ENCODE data around the gene KRTAP16-1.
A peak's percentile ranks its signal among the peaks of the same experiment; 100 is the strongest.

KRTAP16-1 gene

DNA sequence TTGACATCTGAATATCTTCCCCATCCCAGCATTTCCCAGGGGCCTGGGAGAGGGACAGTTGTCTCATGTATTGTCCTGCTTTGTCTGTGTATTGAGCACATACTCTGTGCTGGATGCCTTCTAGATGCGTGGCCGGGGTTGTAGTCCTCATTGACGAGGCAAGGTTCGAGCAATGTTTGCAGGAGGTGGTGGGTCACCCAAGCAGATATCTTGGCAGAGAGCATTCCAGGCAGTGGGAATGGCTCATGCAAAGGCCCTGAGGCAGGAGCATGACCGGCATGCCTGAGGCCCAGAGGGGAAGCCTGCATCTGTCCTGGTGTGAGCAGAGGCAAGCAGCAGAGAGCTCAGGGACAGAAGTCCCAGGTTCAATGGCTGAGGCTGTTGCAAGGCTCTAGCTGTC lies 24.0 kb upstream of the KRTAP16-1 start:
- DNase-seq = peak in 1 of 42 donors; percentile 30
- intact Hi-C loops (cut with DNase I) = no loop called here

DNA sequence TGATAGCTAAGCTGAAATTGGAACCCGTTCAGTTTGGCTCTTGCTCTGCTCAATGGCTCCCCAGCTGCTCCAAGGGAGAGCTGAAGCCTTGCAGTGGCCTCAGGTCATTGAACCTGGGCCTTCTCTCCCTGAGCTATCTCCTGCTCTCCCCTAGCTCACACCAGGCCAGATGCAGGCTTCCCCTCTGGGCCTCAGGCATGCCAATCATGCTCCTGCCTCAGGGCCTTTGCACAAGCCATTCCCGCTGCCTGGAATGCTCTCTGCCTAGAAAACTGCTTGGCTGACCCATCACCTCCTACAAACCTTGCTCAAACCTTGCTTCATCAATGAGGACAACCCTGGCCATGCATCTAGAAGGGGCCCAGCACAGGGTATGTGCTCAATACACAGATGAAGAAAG lies 23.1 kb upstream of the KRTAP16-1 start:
- DNase-seq = peak in 1 of 42 donors; percentile 8
- intact Hi-C loops (cut with DNase I) = no loop called here

DNA sequence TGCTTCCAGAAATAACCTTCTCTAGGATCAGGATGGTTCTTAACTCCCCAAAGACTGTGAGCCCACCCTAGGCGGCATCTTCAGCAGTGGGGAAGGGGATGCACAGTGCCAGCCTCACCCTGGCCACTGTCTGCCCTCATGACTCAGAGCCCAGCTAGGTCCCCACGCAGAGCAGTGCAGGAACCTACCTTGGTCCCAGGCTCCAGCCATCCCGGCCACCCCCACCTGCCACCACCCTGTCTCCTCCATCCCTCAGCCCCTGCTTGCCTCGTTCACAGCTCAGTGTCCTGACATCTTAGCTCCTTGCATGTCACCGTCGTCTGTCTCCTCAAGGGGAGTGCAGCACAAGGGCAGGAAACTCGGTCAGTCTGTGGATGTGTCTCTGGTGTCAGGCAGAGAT lies 22.5 kb upstream of the KRTAP16-1 start:
- intact Hi-C loops (cut with DNase I) = no loop called here
- DNase-seq = peak in 1 of 42 donors; percentile 26

DNA sequence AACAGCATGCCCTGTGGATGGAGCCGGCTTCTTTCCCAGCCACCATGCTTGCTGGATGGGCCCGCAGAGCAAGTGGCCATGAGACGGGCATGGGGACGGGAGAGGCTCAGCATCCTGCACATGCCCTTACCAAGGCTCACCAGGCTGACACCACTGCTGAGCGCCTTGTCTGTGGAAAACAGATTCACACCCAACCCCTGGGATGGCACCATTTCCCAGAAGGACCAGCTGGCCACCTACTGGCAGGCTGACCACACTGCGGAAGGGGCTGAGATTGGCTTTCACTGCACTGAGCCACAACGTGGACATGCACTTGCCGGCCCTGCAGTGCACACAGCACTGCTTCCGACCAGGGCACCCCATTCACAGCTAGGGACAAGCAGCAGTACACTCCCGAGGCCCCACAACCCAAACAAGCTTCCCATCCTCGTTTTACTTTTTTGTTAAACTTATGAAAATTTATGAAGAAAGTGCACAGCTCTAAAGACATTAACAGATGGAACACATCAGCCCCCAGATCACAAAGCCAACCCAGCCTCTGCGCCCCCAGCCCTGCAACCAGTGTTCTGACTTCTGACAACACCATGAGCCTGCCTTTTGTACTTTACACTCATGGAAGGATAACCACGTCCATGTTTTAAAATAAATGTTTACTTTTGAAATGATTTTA lies 20.3 kb upstream of the KRTAP16-1 start:
- DNase-seq = peak in 28 of 42 donors; percentile 8 to 61 (median 37)
- intact Hi-C loops (cut with DNase I) = no loop called here

DNA sequence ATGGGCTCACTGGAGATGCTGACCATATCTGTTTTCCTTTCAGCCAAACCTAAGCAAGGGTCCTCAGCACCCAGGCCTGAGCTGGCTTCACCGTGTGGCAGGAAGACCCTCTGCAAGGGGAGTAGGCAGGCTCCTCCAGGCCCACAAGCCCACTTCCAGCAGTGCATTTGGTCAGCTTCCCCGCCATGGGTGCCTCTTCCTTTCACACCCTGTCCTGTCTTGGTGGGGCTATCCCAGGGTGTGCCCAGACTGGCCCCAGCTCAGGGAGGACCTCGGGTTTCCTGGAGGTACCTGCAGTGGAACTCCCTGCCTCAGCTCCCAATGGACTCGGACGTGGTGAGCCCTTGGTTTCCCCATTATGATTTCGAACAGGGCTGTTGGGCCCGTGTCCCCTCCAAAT lies 19.1 kb upstream of the KRTAP16-1 start:
- intact Hi-C loops (cut with DNase I) = no loop called here

DNA sequence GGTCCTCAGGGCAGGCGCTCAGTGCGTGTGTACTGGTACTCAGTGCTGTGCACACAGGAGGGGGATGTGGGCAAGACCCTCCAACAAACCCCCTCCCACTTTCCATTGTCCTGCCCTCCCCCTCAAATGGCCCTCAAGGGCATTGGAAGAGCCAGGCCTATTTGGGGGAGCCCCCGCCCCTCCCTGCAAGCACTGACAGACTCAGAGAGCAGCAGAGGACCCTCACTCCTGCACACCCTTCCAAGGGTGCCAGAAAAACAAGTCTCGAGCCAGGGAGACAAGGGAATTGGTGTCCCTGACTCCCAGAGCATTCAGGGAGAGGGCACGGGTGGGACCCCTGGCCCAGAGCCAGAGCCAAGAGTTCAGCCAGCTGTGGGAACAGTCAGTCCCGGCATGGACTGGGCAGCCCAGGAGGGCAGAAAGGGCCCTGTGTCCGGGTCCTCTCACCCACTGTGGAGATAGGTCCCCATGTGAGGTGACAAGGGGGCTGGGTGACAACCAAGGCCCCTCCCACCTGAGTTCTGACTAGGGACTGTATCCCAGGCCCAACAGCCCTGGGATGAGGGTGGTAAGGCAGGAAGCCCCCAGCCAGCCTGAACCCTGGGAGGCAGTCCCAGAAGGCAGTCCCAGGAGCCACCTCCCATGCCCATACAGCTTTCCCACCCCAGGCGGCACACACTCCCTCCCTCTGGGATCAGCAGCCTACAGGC lies 18.5 kb upstream of the KRTAP16-1 start:
- intact Hi-C loops (cut with DNase I) = no loop called here
- no peak for DNase-seq

More for the DNA sequence above, 19.1 kb upstream of the KRTAP16-1 start:
- no peak for DNase-seq

DNA sequence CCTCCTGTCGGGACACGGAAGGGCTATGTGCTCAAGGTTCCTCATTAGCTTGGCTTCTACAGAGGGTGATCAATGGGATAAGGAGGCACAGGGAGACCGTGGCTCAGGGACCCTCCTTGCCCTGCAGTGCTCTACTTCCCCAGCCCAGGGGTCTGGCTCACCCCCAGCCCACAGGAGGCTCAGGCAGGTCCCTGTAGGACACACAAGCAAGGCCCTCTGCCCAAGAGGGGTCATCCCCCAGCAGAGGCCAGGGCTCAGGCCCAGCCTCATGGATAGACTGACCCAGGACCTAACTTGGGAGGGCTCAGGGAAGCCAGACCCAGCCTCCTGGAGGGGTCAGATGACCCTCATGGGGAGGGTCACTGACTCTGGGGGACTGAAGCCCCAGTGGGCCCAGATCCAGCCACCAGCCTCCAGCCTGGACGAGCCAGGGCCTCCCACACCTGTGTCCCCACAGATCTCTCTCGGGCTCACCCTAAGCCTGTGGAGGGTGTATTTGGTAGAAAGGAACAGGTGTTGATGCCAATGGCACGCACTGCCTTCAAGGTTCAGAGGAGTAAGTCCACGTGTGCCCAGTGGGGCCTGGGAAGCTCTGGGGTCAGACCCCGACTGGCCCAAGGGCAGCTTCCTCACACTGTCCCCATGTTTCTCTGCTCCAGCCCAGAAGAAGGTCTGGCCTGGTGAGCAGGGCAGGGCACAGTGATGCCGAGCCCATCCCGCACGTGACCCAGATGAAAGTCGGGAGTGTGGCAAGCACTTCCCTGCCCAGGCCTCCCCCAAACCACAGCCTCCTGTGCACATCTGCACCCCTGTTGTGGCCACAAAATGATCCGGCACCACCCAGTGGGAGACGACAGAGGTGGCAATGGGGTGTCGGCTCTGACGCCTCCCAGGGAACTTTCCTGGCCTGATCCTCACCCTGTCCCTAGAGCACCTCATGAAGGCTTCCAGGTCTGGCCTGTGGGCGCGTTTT lies 17.4 kb upstream of the KRTAP16-1 start:
- DNase-seq = peak in 2 of 42 donors; percentile 15 to 22
- intact Hi-C loops (cut with DNase I) = no loop called here

DNA sequence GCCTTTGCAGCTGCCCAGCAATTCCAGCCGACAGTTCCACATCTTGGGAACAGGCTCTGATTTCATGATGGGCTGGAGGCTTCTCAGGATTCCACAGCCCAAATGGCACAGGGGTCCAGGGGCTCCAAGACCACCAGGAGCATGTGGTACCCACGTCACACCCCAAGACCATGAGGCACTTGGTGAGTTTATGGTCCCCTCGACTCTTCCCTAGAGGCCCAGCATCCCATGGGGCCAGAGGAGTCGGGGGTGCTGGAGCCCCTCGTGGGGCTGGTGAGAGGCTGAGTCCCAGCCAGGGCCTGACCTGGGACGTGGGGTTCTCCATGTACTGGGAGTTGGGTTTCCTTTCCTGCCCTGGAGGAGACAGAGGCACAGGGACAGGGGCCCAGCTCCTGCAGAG lies 16.5 kb upstream of the KRTAP16-1 start:
- no peak for DNase-seq
- intact Hi-C loops (cut with DNase I) = no loop called here

DNA sequence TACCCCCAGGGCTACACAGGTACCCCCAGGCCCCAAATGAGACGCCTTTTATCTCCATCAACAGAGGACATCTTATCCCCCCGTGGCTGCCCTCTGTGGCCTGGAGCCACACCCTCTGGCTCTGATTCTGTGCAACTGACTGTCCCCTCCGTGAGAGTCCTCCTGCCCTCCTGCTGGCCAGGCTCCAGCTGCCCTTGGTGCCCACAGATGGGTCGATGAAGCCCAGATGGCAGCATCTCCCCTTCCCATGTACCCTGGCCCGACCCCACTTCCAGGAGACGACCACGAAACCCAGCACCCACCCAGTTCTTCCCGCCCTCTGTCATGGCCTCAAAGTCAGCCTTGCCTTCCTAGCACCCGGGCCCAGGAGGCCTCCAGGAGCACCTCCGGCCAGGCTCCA lies 16.0 kb upstream of the KRTAP16-1 start:
- intact Hi-C loops (cut with DNase I) = no loop called here
- peak in 1 of 42 donors; percentile 33 for DNase-seq

DNA sequence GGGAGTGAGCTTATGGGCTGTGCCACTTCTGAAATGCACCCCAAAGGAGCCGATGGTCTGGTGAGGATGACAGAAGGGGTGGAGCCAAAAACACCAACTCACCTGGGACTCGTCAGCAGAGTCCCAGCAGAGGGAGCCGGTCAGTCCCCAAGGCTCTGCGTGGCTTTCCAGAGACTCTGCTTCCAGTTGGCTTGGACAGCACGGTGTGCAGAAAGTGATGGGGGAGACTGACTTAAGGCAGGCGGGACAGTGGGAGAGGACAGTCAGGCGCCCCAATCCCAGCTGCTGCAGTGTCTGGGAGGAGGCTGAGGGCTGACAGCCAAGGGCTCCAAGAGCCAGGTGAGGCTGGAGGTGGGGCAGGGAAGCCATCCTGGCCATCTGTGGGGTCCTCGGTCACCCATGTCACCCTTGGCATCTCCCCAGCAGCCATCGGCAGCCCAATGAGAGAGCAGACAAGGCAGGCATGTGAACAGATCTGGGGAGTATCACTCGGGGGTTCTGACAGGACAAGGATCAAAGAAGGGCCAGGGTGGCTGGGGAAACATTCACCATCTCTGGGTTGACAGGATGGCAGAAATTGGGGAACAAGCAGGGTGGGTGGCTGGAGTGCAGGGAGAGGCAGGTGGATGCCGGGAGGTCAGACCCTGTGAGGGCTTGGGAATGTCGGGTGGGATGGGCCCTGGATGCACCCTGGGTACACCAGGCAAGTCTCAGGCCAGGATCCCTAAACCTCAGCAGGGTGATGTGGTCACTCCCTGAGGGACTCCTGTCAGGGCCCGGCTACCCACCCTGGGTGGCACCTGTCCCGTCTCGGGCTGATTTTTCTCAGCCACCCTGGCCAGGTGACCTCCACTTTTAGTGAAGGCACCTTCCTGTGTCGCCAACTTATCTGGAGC lies 15.3 kb upstream of the KRTAP16-1 start:
- peak in 1 of 42 donors; percentile 14 for DNase-seq
- intact Hi-C loops (cut with DNase I) = loop anchor here (5.0 kb wide), 1 partner anchor 417 kb away; no protein-coding TSS in a partner anchor

DNA sequence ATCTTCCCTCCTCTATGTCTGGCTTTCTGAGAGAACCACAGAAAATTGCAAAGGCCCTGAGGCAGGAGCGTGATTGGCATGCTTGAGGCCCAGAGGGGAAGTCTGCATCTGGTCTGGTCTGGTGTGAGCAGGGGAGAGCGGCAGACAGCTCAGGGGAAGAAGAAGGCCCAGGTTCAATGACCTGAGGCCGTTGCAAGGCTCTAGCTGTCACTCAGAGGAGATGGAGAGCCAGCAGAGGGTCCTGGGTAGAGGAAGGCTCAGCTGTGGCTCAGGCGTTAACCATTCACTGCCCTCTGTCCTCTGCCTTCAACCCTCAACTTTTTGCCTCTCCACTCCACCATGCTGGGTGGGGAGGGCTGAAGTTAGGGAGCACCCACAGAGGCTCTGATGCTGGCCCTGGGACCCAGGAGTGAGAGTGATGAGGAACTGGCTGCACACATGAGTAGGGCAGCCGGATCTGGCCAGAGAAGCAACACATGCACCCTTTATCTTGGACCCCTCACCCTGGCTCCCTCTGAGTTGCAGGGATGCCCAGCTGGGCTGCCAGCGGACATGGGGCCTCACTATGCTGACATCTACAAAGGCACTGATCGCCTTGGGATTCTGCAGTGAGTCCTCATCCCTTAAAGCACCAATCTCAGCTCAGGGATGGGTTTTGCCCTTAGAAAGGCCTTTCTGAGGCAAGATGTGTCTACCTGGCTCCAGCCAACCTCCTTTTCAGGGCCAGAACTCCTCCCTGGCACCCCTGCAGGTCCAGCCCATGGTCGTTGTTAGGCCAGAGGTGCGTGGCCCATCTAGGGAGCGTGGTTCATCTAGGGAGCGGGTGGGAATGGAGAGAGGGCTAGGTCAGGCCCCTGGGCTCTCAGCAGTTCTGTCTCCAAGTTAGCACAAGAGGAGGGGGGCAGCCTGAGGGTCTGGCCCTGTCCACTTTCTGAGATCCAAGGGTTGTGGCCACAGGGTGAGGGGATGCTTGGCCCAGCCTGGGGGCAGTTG lies 14.1 kb upstream of the KRTAP16-1 start:
- intact Hi-C loops (cut with DNase I) = loop anchor here (5.0 kb wide), 1 partner anchor 416 kb away; no protein-coding TSS in a partner anchor
- DNase-seq = peak in 1 of 42 donors; percentile 31

DNA sequence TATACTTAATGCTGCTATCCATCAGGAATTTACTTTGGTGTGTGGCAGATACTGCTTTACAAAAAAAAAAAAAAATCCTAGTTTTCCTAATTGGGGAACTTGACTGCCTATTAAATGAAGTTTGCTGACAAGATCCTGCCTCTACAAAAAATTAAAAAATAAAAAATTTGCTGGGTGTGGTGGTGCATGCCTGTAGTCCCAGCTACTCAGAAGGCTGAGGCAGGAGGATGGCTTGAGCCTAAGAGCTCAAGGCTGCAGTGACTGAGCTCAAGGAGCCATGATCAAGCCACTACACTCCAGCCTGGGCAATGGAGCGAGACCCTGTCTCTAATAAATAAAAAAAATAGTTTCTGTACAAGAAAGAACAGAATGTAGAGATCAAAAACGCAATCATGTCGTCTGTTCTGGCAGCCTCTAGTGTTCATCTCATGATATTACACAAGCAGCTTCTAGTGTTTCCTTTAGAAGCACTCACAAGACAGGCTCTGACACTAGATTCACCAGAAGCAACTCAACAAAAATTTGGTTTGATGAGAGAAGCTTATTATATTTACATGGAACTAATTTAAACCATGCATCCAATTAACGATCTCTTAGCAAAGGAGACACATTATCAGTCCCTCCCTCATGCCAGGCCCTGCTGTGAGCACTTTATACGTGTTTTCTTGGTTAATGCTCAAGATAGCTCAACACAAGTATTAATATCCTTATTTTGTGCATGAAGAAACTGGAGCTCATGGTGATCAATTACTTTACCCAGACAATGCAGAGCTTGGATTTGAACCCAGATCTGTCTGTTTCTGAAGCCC lies 13.2 kb upstream of the KRTAP16-1 start:
- peak in 3 of 42 donors; percentile 11 to 39 (median 27) for DNase-seq
- intact Hi-C loops (cut with DNase I) = loop anchor here (5.0 kb wide), 1 partner anchor 415 kb away; no protein-coding TSS in a partner anchor

DNA sequence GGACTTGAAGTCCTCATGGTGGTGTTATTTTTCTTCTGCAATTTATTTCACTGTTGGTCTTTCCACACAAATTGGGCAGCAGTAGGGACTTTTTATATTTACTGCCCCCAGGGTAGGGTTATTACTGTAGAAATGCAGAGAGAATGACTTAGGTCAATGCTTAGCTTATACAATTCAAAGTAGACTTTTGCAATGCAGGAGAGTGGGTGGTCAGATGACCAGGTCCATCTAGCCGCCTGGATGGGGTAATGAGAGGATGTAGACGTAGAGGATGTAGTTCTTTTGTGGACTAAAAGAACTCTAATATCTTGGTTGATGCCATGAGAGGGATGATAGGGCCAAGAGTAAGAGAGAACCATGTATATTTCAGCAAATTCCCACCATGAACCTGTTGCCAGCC lies 9.1 kb upstream of the KRTAP16-1 start:
- DNase-seq = no peak
- intact Hi-C loops (cut with DNase I) = no loop called here

DNA sequence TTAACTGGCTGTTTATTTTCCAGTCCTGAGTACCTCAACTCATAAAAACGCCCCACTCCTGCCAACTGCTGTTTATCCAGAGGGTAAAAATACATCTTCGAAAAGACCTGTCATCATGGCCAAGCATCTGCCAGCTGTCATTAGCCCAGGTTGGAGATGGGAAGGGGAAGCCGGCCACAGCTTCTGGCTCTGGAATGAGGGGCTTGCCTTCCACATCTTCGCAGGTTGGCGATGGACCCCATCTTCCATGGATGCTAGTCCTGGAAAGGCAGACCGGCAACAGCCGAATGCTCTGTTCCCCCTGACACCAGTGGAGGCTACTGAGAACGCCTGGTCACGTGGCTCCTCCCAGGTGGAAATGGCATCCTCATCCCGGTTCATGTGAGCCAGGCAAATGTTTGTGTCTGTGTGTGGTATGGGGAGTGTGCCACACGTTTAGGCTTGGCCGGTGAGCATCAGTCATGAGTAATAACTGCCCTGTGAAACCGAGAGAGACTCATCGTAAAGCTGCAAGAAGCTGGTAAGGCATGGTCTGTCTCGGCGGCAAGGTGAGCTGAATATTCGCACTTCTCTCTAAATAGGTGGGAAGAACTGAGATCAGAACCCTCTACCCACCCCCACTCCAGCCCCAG lies 6.8 kb upstream of the KRTAP16-1 start:
- DNase-seq = peak in 1 of 42 donors; percentile 31
- intact Hi-C loops (cut with DNase I) = no loop called here

DNA sequence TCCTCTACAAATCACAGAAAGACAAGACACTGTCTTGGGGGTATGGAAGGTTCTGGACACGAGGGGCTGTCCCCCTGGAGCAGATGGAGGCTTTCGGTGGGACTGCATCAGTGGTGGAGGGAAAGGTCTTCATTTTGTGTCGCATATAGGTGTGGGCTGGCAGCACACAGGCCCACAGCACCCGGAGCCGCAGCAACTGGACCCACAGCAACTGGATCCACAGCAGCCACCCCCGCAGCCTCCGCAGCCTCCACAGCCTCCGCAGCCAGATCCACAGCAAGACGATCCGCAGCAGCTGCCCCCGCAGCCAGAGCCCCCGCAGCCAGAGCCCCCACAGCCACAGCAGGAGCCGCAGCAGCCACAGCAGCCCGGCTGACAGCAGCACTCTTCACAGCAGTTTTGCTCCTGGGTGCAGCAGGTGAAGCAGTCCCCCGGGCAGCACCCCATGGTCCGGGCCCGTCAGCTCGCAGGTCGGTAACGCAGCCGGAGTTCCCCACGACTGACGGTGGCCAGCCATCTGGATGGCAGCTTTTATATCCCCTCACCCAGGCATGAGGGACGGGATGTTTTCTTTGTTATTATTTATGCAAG lies 6.2 kb upstream of the KRTAP16-1 start, which contains the start of gene KRTAP17-1:
TSS of gene KRTAP17-1 (minus strand) at position 507 of the 591 bp plus-strand sequence. CDS start at position 447, 60 bp downstream.
- intact Hi-C loops (cut with DNase I) = no loop called here

More for the DNA sequence above, 6.2 kb upstream of the KRTAP16-1 start, which contains the start of gene KRTAP17-1:
- DNase-seq = peak in 1 of 42 donors; percentile 18
